Cardiac fibroblast (primary cell): ENCODE results near the gene COL20A1.

ENCODE experiments used
- DNase-seq, 2 donors: peaks; one replicate each; pipeline versions ENCODE4 v3.0.0 to v3.0.0-alpha.2; 2010; ENCODE audit warnings: low read depth in 2 of 2
- H3K4me3 ChIP-seq, 2 donors: replicated peaks in 1 of 2; 1 replicate in 1 of 2; 2 replicates in 1 of 2; pipeline ENCODE4 v1.5.1; 2011; ENCODE audit warnings: low read depth in 2 of 2, low read length in 2 of 2, mild to moderate bottlenecking in 2 of 2, moderate library complexity in 1 of 2
- CTCF ChIP-seq: IDR thresholded peaks from one replicate; pipeline ENCODE4 v1.5.1; 2011; ENCODE audit warnings: low read depth, mild to moderate bottlenecking, low read length, inconsistent platforms

COL20A1 gene

GRCh38 chr20:63282946-63283345 is 10.0 kb upstream of the COL20A1 start:
- H3K4me3 ChIP-seq, result no peak overlapping the region
- TF ChIP-seq CTCF, result no peak
- DNase-seq, result no peak

- no peak overlapping the region for H3K4me3 ChIP-seq
- TF ChIP-seq CTCF, result no peak
- DNase-seq, result no peak
These were observed 9.4 kb upstream of the COL20A1 start for GRCh38 chr20:63283397-63284082.

GRCh38 chr20:63284083-63284440 is 8.9 kb upstream of the COL20A1 start:
- no peak for DNase-seq
- TF ChIP-seq CTCF, result no peak
- no peak overlapping the region for H3K4me3 ChIP-seq

GRCh38 chr20:63284544-63284949 is 8.4 kb upstream of the COL20A1 start:
- no peak for TF ChIP-seq CTCF
- no peak for DNase-seq
- no peak overlapping the region for H3K4me3 ChIP-seq

GRCh38 chr20:63284981-63285524 is 7.9 kb upstream of the COL20A1 start:
- DNase-seq, result no peak
- no peak overlapping the region for H3K4me3 ChIP-seq
- no peak for TF ChIP-seq CTCF

GRCh38 chr20:63285636-63286615 is 7.1 kb upstream of the COL20A1 start:
- TF ChIP-seq CTCF, result no peak
- no peak overlapping the region for H3K4me3 ChIP-seq
- no peak for DNase-seq
